Esophagus muscularis mucosa (tissue), 4 donors: ENCODE results near the gene CNOT6. TPM values are rescaled to one million over a fixed set of nuclear protein-coding genes. Genes with fewer than 3 reads are reported as not detected.

Source experiments
- DNase-seq: peaks from one replicate; pipeline ENCODE4 v3.0.0-alpha.2; 2017; ENCODE audit errors: extremely low spot score
- H3K27ac ChIP-seq, 4 donors: fragments of 200-600 bp; sonication (generic); replicated peaks in 1 of 4; 1 replicate in 3 of 4; 2 replicates in 1 of 4; pipeline ENCODE4 v1.5.1; 2016 to 2019; ENCODE audit warnings: mild to moderate bottlenecking in 1 of 4
- H3K27me3 ChIP-seq, 4 donors: fragments of 200-600 bp; sonication (generic); one replicate each; pipeline versions ENCODE4 v1.5.1 to v1.6.0; 2016 to 2019
- H3K36me3 ChIP-seq, 4 donors: fragments of 200-600 bp; sonication (generic); one replicate each; pipeline ENCODE4 v1.5.1; 2016 to 2019
- H3K4me1 ChIP-seq, 4 donors: fragments of 200-600 bp; sonication (generic); one replicate each; pipeline ENCODE4 v1.5.1; 2016 to 2019
- H3K4me3 ChIP-seq, 4 donors: fragments of 200-600 bp; sonication (generic); 1 replicate in 2 of 4; 2 replicates in 2 of 4; pipeline ENCODE4 v1.5.1; 2016 to 2019; ENCODE audit warnings: mild to moderate bottlenecking in 4 of 4, moderate library complexity in 1 of 4
- H3K9me3 ChIP-seq, 4 donors: fragments of 200-600 bp; sonication (generic); 1 replicate in 3 of 4; 2 replicates in 1 of 4; pipeline ENCODE4 v1.5.1; 2016 to 2019
- EP300 ChIP-seq: sonication (generic); formaldehyde crosslinking; IDR thresholded peaks from one replicate; pipeline ENCODE4 v1.6.1; 2017; ENCODE audit warnings: antibody characterized with exemption
- POLR2A ChIP-seq: fragments of 450-650 bp; IDR thresholded peaks from one replicate; pipeline ENCODE4 v1.6.1; 2017; ENCODE audit warnings: antibody characterized with exemption, moderate library complexity, mild to moderate bottlenecking, low read depth
- POLR2AphosphoS5 ChIP-seq, 2 donors: sonication (generic); formaldehyde crosslinking; IDR thresholded peaks; one replicate each; pipeline ENCODE4 v1.6.1; 2017; ENCODE audit warnings: antibody characterized with exemption in 2 of 2
- WGBS: methylation state at CpG from one replicate; pipeline ENCODE4 v1.1.5; 2018; 5-methylcytosine and 5-hydroxymethylcytosine counted together
- intact Hi-C: fragments of 100-400 bp; cut with DNase I; formaldehyde crosslinking; loops from one replicate; pipeline ENCODE4 v1.15.1; 2023
- total RNA-seq, 4 donors: library from RNA; depleted of rRNA; stranded (reverse); fragments of >200 nt; gene quantifications; one replicate each; pipeline versions ENCODE4 v1.1.0 to v1.2.1, GENCODE V29; 2016
- TF ChIP-seq, protein P1 (sequence below), 3 experiments: fragments of 200-600 bp in 2 of 3; fragments of 450-650 bp in 1 of 3; sonication (generic) in 2 of 3; IDR thresholded peaks; one replicate each; pipeline ENCODE4 v1.5.1; 2017 to 2019; ENCODE audit warnings: antibody characterized with exemption in 3 of 3, mild to moderate bottlenecking in 2 of 3, moderate library complexity in 1 of 3

CNOT6 gene
- total RNA-seq, 4 donors from 2014 or later = 17.7 to 26.4 (median 20.5) TPM

DNA sequence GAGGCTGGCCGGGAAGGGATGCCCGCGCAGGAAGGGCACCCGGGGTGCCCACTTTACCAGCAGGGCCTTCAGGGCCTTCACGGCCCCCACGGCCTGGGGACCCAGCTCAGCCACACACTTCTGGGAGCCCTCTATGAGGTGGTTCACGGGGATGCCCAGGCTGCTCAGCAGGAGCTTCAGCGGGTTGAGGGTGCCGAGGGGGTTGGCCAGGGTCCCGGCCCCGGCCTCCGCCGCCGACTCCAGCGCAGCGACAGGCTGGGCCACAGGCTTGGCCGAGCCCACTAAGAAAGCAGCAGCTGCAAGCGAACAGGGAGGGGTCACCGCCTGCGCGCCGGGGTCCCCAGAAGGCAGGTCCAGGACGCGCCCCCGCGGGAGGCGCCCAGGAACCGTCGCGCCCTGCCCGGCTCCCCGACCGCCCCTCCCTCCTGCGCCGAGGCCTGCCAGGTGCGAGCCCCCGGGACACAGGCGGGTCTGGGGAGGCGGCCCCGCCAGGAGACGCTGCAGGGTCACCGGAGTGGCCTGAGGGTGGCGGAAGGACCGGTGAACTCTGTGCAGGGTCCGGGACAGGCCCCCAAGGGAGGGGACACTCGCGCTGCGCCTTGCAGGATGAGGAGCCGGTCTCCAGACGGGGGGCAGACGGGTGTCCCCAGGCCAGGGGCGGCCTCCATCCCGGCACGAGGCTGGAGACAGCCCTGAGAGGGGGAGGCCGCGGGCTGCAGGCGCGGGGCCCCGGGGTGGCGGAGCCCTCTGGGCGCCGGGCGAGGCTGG, 96.5 kb downstream of the CNOT6 start:
- H3K27me3 ChIP-seq = peaks cover 0 to 66% (median 17%) of the 10 kb centered on the region in 4 donors
- H3K4me3 ChIP-seq = peak overlapping the region; percentile 28 to 43 (median 32)
- intact Hi-C loops = no loop called here
- DNase-seq = no peak
- H3K9me3 ChIP-seq = peaks cover 0 to 6% (median 1%) of the 10 kb centered on the region in 4 donors
- TF ChIP-seq EP300 (no peak), POLR2A (no peak), POLR2AphosphoS5 (IDR thresholded peaks at IDR 0.05) (no peak)
- TF ChIP-seq, protein P1, sequence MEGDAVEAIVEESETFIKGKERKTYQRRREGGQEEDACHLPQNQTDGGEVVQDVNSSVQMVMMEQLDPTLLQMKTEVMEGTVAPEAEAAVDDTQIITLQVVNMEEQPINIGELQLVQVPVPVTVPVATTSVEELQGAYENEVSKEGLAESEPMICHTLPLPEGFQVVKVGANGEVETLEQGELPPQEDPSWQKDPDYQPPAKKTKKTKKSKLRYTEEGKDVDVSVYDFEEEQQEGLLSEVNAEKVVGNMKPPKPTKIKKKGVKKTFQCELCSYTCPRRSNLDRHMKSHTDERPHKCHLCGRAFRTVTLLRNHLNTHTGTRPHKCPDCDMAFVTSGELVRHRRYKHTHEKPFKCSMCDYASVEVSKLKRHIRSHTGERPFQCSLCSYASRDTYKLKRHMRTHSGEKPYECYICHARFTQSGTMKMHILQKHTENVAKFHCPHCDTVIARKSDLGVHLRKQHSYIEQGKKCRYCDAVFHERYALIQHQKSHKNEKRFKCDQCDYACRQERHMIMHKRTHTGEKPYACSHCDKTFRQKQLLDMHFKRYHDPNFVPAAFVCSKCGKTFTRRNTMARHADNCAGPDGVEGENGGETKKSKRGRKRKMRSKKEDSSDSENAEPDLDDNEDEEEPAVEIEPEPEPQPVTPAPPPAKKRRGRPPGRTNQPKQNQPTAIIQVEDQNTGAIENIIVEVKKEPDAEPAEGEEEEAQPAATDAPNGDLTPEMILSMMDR (IDR thresholded peaks at IDR 0.05) = no peak
- H3K4me1 ChIP-seq = peaks cover 15 to 21% (median 19%) of the 10 kb centered on the region in 4 donors
- 5% methylated on average over 4 of the region's 63 CpGs for WGBS
- H3K27ac ChIP-seq = no peak overlapping the region
- H3K36me3 ChIP-seq = no peaks in the 10 kb centered on the region

DNA sequence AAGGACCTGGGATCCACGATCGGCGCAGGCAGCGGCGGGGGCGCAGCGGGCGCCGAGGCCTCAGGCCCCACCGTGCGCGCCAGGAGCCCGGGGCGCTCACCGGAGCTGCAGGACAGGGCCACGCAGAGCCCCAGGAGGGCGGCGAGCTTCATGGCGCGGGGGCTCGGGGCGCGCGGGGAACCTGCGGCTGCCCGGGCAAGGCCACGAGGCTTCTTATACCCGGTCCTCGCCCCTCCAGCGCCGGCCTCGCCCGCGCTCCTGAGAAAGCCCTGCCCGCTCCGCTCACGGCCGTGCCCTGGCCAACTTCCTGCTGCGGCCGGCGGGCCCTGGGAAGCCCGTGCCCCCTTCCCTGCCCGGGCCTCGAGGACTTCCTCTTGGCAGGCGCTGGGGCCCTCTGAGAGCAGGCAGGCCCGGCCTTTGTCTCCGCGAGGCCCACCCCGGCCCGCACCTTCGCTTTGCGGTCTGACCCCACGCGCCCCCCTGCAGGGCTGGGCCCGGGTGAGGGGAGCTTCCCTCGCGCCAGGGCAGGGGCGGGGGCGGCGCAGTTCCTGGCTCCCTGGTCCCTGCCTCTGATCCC, 97.2 kb downstream of the CNOT6 start, which contains the start of gene SCGB3A1:
Gene SCGB3A1 (minus strand): TSS at position 189 of the 577 bp plus-strand sequence. CDS start 37 bp downstream, at position 152.
- DNase-seq = no peak

DNA sequence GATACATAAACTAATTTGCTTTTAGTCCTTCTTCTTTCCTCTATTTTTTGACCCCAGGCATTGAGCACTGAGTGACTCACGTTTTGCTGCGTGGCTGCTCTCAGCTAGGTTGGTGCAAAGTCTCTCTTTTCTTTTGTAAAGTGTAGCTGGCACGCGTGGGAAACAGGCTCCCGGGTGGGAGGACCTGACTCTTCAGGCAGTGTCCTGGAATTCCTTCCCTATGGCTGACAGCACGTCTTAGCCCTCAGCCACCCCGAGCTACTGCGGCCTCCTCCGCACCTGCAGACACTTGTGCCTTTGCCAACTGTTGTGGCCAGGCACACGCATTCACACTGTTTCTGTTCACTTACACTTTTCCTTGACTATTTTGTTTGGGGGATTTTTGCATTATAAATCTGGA, 98.0 kb downstream of the CNOT6 start:
- WGBS = 91% methylated on average over 10 of the region's 10 CpGs
- peaks cover 15 to 21% (median 19%) of the 10 kb centered on the region in 4 donors for H3K4me1 ChIP-seq
- intact Hi-C loops = no loop called here
- H3K27me3 ChIP-seq = peaks cover 0 to 66% (median 17%) of the 10 kb centered on the region in 4 donors
- DNase-seq = no peak
- no peaks in the 10 kb centered on the region for H3K36me3 ChIP-seq
- no peak overlapping the region for H3K4me3 ChIP-seq
- H3K9me3 ChIP-seq = no peaks in the 10 kb centered on the region
- TF ChIP-seq POLR2A = no peak
- TF ChIP-seq, protein P1 (IDR thresholded peaks at IDR 0.05) = no peak
- TF ChIP-seq POLR2AphosphoS5 (IDR thresholded peaks at IDR 0.05) = no peak
- TF ChIP-seq EP300 = no peak
- H3K27ac ChIP-seq = no peak overlapping the region

More for the DNA sequence above, 97.2 kb downstream of the CNOT6 start, which contains the start of gene SCGB3A1:
- Histone ChIP-seq H3K4me3 (peak within 1 kb of the TSS; percentile 28 to 43 (median 32)), H3K4me1 (peaks cover 15 to 21% (median 19%) of the 10 kb centered on the region in 4 donors), H3K27me3 (peaks cover 0 to 66% (median 17%) of the 10 kb centered on the region in 4 donors), H3K27ac (no peak within 1 kb of the TSS), H3K9me3 (no peaks in the 10 kb centered on the region), H3K36me3 (no peaks in the 10 kb centered on the region)
- TF ChIP-seq EP300 = no peak
- TF ChIP-seq, protein P1 (IDR thresholded peaks at IDR 0.05) = no peak
- no peak for TF ChIP-seq POLR2AphosphoS5 (IDR thresholded peaks at IDR 0.05)
- no peak for TF ChIP-seq POLR2A
- intact Hi-C loops = no loop called here
- WGBS = 13% methylated on average over 9 of the region's 60 CpGs

DNA sequence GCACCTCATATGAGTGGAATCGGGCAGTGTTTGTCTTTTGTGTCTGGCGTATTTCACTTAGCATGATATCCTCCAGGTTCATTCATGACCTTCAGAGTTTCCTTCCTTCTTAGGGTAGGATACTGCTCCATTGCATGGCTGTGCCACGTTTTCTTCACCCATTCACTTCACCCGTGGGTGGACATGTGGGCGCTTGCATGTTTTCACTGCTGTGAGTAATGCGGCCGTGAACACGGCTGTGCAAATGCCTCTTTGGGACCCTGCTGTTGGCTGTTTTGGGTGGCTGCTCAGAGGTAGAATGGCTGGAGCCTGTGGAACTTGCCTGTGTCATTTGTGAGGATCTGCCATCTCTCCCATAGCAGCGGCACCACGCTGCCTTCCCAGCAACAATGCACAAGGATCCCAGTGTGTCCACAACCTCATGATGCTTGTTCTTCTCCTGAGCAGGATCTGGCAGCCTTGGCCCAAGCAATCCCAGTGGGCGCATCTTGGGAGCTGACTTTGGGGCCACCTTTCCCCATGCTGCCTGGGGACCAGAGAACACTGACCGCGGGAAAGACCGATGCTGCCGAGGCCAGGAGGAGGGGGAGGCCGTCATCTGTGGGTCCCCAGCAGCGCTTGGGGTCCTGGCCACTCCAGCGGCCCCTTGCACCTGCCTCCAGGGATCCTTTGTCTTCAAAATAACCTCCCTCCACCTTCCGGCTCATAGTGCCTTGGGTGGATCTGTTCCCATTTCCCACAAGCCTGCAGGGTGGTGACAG, 99.4 kb downstream of the CNOT6 start:
- TF ChIP-seq POLR2A (no peak), POLR2AphosphoS5 (IDR thresholded peaks at IDR 0.05) (no peak), EP300 (no peak)
- Histone ChIP-seq H3K4me3 (no peak overlapping the region), H3K36me3 (no peaks in the 10 kb centered on the region), H3K4me1 (peaks cover 15 to 21% (median 19%) of the 10 kb centered on the region in 4 donors), H3K9me3 (no peaks in the 10 kb centered on the region), H3K27me3 (peaks cover 0 to 65% (median 17%) of the 10 kb centered on the region in 4 donors), H3K27ac (no peak overlapping the region)
- WGBS = 88% methylated on average over 12 of the region's 19 CpGs
- intact Hi-C loops = no loop called here
- DNase-seq = no peak
